ENCODE measurements around the gene HOXD8.

Gene HOXD8

GRCh38 chr2:176161825-176162626 is 32.5 kb downstream of the HOXD8 start:
- no peak overlapping the region for H3K4me2 ChIP-seq (ENCODE audit: low read depth, low read length, poor library complexity, severe bottlenecking)
- no peaks in the 10 kb centered on the region for H3F3A ChIP-seq (ENCODE audit: insufficient read depth)
- H3K27me3 ChIP-seq (ENCODE audit: low read length) = no peaks in the 10 kb centered on the region
- H3K36me3 ChIP-seq (ENCODE audit: low read length) = no peaks in the 10 kb centered on the region
- no peaks in the 10 kb centered on the region for H4K20me1 ChIP-seq (ENCODE audit: low read depth, low read length)
- no peak overlapping the region for H2AFZ ChIP-seq (ENCODE audit: low read depth, low read length, severe bottlenecking)
- H3K79me2 ChIP-seq (ENCODE audit: insufficient read depth, low read length) = no peaks in the 10 kb centered on the region
- no peak overlapping the region for H3K9ac ChIP-seq (ENCODE audit: low read length)
- TF ChIP-seq EZH2phosphoT487 (conservative IDR thresholded peaks at IDR 0.05; ENCODE audit: low read length) (no peak), CTCF (IDR thresholded peaks at IDR 0.05; ENCODE audit: insufficient read depth, low read length, poor library complexity, severe bottlenecking) (no peak)
- no peaks in the 10 kb centered on the region for H3K9me2 ChIP-seq (replicated peaks; ENCODE audit: insufficient read depth, low read length)
- H3K4me3 ChIP-seq (ENCODE audit: insufficient read depth, low read length, poor library complexity, severe bottlenecking) = no peak overlapping the region
- no peaks in the 10 kb centered on the region for H3K9me3 ChIP-seq (ENCODE audit: insufficient read depth, low read length)
- H3K27ac ChIP-seq (ENCODE audit: low read depth, low read length) = no peak overlapping the region

GRCh38 chr2:176162911-176163671 is 33.6 kb downstream of the HOXD8 start:
- no peak overlapping the region for H3K4me2 ChIP-seq (ENCODE audit: low read depth, low read length, poor library complexity, severe bottlenecking)
- no peaks in the 10 kb centered on the region for H3K79me2 ChIP-seq (ENCODE audit: insufficient read depth, low read length)
- H3K27ac ChIP-seq (ENCODE audit: low read depth, low read length) = no peak overlapping the region
- H3K4me3 ChIP-seq (ENCODE audit: insufficient read depth, low read length, poor library complexity, severe bottlenecking) = no peak overlapping the region
- no peaks in the 10 kb centered on the region for H3K9me3 ChIP-seq (ENCODE audit: insufficient read depth, low read length)
- H2AFZ ChIP-seq (ENCODE audit: low read depth, low read length, severe bottlenecking) = no peak overlapping the region
- H3K9ac ChIP-seq (ENCODE audit: low read length) = no peak overlapping the region
- TF ChIP-seq EZH2phosphoT487 (conservative IDR thresholded peaks at IDR 0.05; ENCODE audit: low read length) = no peak
- TF ChIP-seq CTCF (IDR thresholded peaks at IDR 0.05; ENCODE audit: insufficient read depth, low read length, poor library complexity, severe bottlenecking) = no peak
- no peaks in the 10 kb centered on the region for H3K9me2 ChIP-seq (replicated peaks; ENCODE audit: insufficient read depth, low read length)
- H4K20me1 ChIP-seq (ENCODE audit: low read depth, low read length) = no peaks in the 10 kb centered on the region
- no peaks in the 10 kb centered on the region for H3F3A ChIP-seq (ENCODE audit: insufficient read depth)
- H3K27me3 ChIP-seq (ENCODE audit: low read length) = no peaks in the 10 kb centered on the region
- H3K36me3 ChIP-seq (ENCODE audit: low read length) = no peaks in the 10 kb centered on the region

DNA sequence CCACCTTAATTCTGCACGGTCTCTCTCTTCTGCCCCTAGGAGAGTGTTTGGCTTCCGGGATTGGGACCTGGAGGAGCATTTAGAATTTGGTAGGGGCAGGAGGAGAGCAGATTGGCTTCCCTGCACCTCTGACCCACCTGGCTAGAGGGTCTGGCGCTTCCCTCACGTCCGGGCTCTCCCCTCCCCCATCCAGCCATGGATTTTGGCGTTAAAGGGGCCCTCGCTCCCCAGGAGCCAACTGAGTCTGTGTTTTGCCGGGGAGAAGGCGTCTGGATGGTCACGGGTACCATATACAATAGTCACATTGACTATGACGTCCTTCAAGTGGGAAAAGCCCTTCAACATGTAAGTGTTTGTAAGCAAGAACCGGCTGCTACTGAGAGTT is 34.2 kb downstream of the HOXD8 start:
- Histone ChIP-seq H3K27ac (ENCODE audit: low read depth, low read length) (no peak overlapping the region), H3K79me2 (ENCODE audit: insufficient read depth, low read length) (no peaks in the 10 kb centered on the region), H2AFZ (ENCODE audit: low read depth, low read length, severe bottlenecking) (no peak overlapping the region), H3F3A (ENCODE audit: insufficient read depth) (no peaks in the 10 kb centered on the region), H3K9ac (ENCODE audit: low read length) (no peak overlapping the region), H3K27me3 (ENCODE audit: low read length) (no peaks in the 10 kb centered on the region), H3K4me3 (ENCODE audit: insufficient read depth, low read length, poor library complexity, severe bottlenecking) (no peak overlapping the region), H3K9me2 (replicated peaks; ENCODE audit: insufficient read depth, low read length) (no peaks in the 10 kb centered on the region), H4K20me1 (ENCODE audit: low read depth, low read length) (no peaks in the 10 kb centered on the region), H3K9me3 (ENCODE audit: insufficient read depth, low read length) (no peaks in the 10 kb centered on the region), H3K36me3 (ENCODE audit: low read length) (no peaks in the 10 kb centered on the region), H3K4me2 (ENCODE audit: low read depth, low read length, poor library complexity, severe bottlenecking) (no peak overlapping the region)
- TF ChIP-seq EZH2phosphoT487 (conservative IDR thresholded peaks at IDR 0.05; ENCODE audit: low read length) (no peak), CTCF (IDR thresholded peaks at IDR 0.05; ENCODE audit: insufficient read depth, low read length, poor library complexity, severe bottlenecking) (no peak)
